Ishikawa (cell line): ENCODE measurements around the gene ARHGEF7.

ENCODE experiments used
- CEBPB ChIP-seq: IDR thresholded peaks from 2 replicates; pipeline ENCODE4 v1.6.1; 2012
- CREB1 ChIP-seq: IDR thresholded peaks from 2 replicates; pipeline ENCODE4 v1.6.1; 2012; ENCODE audit warnings: low read depth
- EGR1 ChIP-seq: IDR thresholded peaks from 2 replicates; pipeline ENCODE4 v1.6.1; 2012
- EP300 ChIP-seq: IDR thresholded peaks from 2 replicates; pipeline ENCODE4 v1.6.1; 2012; ENCODE audit warnings: borderline replicate concordance
- FOXM1 ChIP-seq: IDR thresholded peaks from 2 replicates; pipeline ENCODE4 v1.6.1; 2012; ENCODE audit warnings: low read depth, borderline replicate concordance
- NFIC ChIP-seq: IDR thresholded peaks from 2 replicates; pipeline ENCODE4 v1.6.1; 2012
- RAD21 ChIP-seq: IDR thresholded peaks from 2 replicates; pipeline ENCODE4 v1.6.1; 2012; ENCODE audit warnings: low read depth
- TAF1 ChIP-seq: IDR thresholded peaks from 2 replicates; pipeline ENCODE4 v1.6.1; 2012; ENCODE audit warnings: low read depth, mild to moderate bottlenecking
- TCF12 ChIP-seq: IDR thresholded peaks from 2 replicates; pipeline ENCODE4 v1.6.1; 2012; ENCODE audit warnings: low read depth
- TEAD4 ChIP-seq: IDR thresholded peaks from 2 replicates; pipeline ENCODE4 v1.6.1; 2012
- TF ChIP-seq, protein P1 (sequence below): IDR thresholded peaks from 2 replicates; pipeline ENCODE4 v1.6.1; 2012; ENCODE audit warnings: low read depth, mild to moderate bottlenecking
- TF ChIP-seq, protein P2 (sequence below): IDR thresholded peaks from 2 replicates; pipeline ENCODE4 v1.6.1; 2012

- TF ChIP-seq RAD21 (no peak), EGR1 (no peak), NFIC (no peak), TAF1 (no peak), TCF12 (no peak), CEBPB (no peak), EP300 (no peak), CREB1 (no peak), FOXM1 (no peak), TEAD4 (no peak)
- TF ChIP-seq, protein P1, sequence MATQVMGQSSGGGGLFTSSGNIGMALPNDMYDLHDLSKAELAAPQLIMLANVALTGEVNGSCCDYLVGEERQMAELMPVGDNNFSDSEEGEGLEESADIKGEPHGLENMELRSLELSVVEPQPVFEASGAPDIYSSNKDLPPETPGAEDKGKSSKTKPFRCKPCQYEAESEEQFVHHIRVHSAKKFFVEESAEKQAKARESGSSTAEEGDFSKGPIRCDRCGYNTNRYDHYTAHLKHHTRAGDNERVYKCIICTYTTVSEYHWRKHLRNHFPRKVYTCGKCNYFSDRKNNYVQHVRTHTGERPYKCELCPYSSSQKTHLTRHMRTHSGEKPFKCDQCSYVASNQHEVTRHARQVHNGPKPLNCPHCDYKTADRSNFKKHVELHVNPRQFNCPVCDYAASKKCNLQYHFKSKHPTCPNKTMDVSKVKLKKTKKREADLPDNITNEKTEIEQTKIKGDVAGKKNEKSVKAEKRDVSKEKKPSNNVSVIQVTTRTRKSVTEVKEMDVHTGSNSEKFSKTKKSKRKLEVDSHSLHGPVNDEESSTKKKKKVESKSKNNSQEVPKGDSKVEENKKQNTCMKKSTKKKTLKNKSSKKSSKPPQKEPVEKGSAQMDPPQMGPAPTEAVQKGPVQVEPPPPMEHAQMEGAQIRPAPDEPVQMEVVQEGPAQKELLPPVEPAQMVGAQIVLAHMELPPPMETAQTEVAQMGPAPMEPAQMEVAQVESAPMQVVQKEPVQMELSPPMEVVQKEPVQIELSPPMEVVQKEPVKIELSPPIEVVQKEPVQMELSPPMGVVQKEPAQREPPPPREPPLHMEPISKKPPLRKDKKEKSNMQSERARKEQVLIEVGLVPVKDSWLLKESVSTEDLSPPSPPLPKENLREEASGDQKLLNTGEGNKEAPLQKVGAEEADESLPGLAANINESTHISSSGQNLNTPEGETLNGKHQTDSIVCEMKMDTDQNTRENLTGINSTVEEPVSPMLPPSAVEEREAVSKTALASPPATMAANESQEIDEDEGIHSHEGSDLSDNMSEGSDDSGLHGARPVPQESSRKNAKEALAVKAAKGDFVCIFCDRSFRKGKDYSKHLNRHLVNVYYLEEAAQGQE: no peak
- TF ChIP-seq, protein P2, sequence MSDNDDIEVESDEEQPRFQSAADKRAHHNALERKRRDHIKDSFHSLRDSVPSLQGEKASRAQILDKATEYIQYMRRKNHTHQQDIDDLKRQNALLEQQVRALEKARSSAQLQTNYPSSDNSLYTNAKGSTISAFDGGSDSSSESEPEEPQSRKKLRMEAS: no peak
Observed at GRCh38 chr13:111174377-111175114, 59.4 kb downstream of the ARHGEF7 start.
